ENCODE measurements around the gene SLC39A9.
A peak's percentile ranks its signal among the peaks of the same experiment; 100 is the strongest.

Gene SLC39A9

GRCh38 chr14:69355607-69356281 lies 42.7 kb upstream of the SLC39A9 start:
- peak overlapping the region; percentile 87 for H3K9ac ChIP-seq (ENCODE audit: low read length)
- peak overlapping the region; percentile 97 for H3K27ac ChIP-seq (ENCODE audit: low read length)

DNA sequence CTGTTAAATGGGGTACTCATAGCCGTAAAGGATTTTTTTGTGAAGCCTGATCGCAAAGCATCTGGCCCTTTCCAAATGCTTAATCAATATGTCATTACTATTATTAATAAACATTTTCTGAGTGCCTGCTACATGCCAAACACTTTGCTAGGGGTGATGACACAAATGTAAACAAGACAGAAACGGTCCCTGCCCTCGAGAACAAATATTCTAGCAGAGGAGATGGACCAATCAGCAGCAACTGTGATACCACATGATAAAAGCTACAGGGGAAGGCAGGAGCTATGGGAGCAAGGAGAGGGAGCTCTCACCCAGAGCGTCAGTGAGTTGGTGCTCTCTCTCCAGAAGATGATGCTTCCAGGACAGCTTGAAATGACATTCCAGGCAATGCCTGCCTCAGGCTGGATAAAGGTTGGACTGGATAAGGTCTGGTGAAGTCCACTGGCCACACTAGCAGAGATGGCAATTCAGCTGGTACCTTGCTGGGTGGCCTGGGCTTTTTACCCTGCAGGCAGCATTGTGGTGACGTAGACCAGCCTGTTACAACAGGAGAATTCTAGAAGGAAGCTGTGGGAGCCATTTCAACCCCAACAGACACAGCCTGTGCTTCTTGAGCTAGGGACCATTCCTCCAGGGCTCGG lies 41.5 kb upstream of the SLC39A9 start:
- Histone ChIP-seq H2AFZ (ENCODE audit: low read depth, low read length) (no peak overlapping the region), H4K20me1 (ENCODE audit: insufficient read depth, low read length) (no peaks in the 10 kb centered on the region), H3K36me3 (replicated peaks; ENCODE audit: low read depth, low read length) (no peaks in the 10 kb centered on the region), H3K4me2 (ENCODE audit: low read length) (peak overlapping the region; percentile 60; the same call in 1 of the 2 replicates), H3K27ac (ENCODE audit: low read length) (peak overlapping the region; percentile 56; the same call in 1 of the 2 replicates), H3K79me2 (ENCODE audit: low read length) (peaks cover 3% of the 10 kb centered on the region; the same call in 1 of the 2 replicates), H3K9ac (ENCODE audit: low read length) (0 out of 2 replicates have a peak overlapping the region, but pooled peaks have one; percentile 49), H3K4me3 (ENCODE audit: low read length) (no peak overlapping the region), H3K9me3 (ENCODE audit: insufficient read depth, low read length) (no peaks in the 10 kb centered on the region), H3K4me1 (ENCODE audit: low read length) (peaks cover 88% of the 10 kb centered on the region), H3K27me3 (ENCODE audit: low read depth, low read length) (no peaks in the 10 kb centered on the region)
- TF ChIP-seq, protein P1, sequence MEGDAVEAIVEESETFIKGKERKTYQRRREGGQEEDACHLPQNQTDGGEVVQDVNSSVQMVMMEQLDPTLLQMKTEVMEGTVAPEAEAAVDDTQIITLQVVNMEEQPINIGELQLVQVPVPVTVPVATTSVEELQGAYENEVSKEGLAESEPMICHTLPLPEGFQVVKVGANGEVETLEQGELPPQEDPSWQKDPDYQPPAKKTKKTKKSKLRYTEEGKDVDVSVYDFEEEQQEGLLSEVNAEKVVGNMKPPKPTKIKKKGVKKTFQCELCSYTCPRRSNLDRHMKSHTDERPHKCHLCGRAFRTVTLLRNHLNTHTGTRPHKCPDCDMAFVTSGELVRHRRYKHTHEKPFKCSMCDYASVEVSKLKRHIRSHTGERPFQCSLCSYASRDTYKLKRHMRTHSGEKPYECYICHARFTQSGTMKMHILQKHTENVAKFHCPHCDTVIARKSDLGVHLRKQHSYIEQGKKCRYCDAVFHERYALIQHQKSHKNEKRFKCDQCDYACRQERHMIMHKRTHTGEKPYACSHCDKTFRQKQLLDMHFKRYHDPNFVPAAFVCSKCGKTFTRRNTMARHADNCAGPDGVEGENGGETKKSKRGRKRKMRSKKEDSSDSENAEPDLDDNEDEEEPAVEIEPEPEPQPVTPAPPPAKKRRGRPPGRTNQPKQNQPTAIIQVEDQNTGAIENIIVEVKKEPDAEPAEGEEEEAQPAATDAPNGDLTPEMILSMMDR (IDR thresholded peaks at IDR 0.05; ENCODE audit: low read depth, low read length) = no peak
- no peak for TF ChIP-seq EZH2phosphoT487 (IDR thresholded peaks at IDR 0.05; ENCODE audit: low read depth)

More at GRCh38 chr14:69355607-69356281, 42.7 kb upstream of the SLC39A9 start:
- peak overlapping the region; percentile 89 for H3K4me2 ChIP-seq (ENCODE audit: low read length)
- H3K27me3 ChIP-seq (ENCODE audit: low read depth, low read length) = no peaks in the 10 kb centered on the region
- peak overlapping the region; percentile 70 for H3K4me3 ChIP-seq (ENCODE audit: low read length)
- TF ChIP-seq EZH2phosphoT487 (IDR thresholded peaks at IDR 0.05; ENCODE audit: low read depth) = no peak
- TF ChIP-seq, protein P1 (IDR thresholded peaks at IDR 0.05; ENCODE audit: low read depth, low read length) = no peak
- H3K79me2 ChIP-seq (ENCODE audit: low read length) = peaks cover 3% of the 10 kb centered on the region; the same call in 1 of the 2 replicates
- peaks cover 93% of the 10 kb centered on the region for H3K4me1 ChIP-seq (ENCODE audit: low read length)
- no peaks in the 10 kb centered on the region for H3K36me3 ChIP-seq (replicated peaks; ENCODE audit: low read depth, low read length)
- no peaks in the 10 kb centered on the region for H4K20me1 ChIP-seq (ENCODE audit: insufficient read depth, low read length)
- no peak overlapping the region; the same call in 1 of the 2 replicates for H2AFZ ChIP-seq (ENCODE audit: low read depth, low read length)
- no peaks in the 10 kb centered on the region for H3K9me3 ChIP-seq (ENCODE audit: insufficient read depth, low read length)

GRCh38 chr14:69357544-69358200 lies 40.8 kb upstream of the SLC39A9 start:
- Histone ChIP-seq H3K4me3 (ENCODE audit: low read length) (peak overlapping the region; percentile 28; the same call in 1 of the 2 replicates), H3K9ac (ENCODE audit: low read length) (peak overlapping the region; percentile 49; the same call in 1 of the 2 replicates), H3K27me3 (ENCODE audit: low read depth, low read length) (no peaks in the 10 kb centered on the region), H2AFZ (ENCODE audit: low read depth, low read length) (no peak overlapping the region), H3K27ac (ENCODE audit: low read length) (peak overlapping the region; percentile 56), H3K9me3 (ENCODE audit: insufficient read depth, low read length) (no peaks in the 10 kb centered on the region), H3K36me3 (replicated peaks; ENCODE audit: low read depth, low read length) (no peaks in the 10 kb centered on the region), H3K4me1 (ENCODE audit: low read length) (peaks cover 84% of the 10 kb centered on the region), H3K4me2 (ENCODE audit: low read length) (peak overlapping the region; percentile 60), H3K79me2 (ENCODE audit: low read length) (peaks cover 3% of the 10 kb centered on the region; the same call in 1 of the 2 replicates), H4K20me1 (ENCODE audit: insufficient read depth, low read length) (no peaks in the 10 kb centered on the region)
- no peak for TF ChIP-seq EZH2phosphoT487 (IDR thresholded peaks at IDR 0.05; ENCODE audit: low read depth)
- TF ChIP-seq, protein P1 (IDR thresholded peaks at IDR 0.05; ENCODE audit: low read depth, low read length) = no peak
